B cell (primary cell): ENCODE data around the gene GBX1. TPM values are rescaled to one million over a fixed set of nuclear protein-coding genes. Genes with fewer than 3 reads are reported as not detected.

Experiments used
- ATAC-seq: fragments of 200-7000 bp; cut with Tn5 transposase; one replicate; pipeline ENCODE4 v1.10.0; 2021; ENCODE audit warnings: low read depth, mild to moderate bottlenecking, moderate number of reproducible peaks, moderate library complexity
- CTCF ChIA-PET: fragments of 350-600 bp; sonication (Branson Sonifier 250); formaldehyde crosslinking; loops from one replicate; lab custom pipeline; 2021; ENCODE audit warnings: antibody characterized with exemption, inconsistent platforms; lab: Charles Lee
- POLR2A ChIA-PET: fragments of 350-600 bp; sonication (Branson Sonifier 250); formaldehyde crosslinking; loops from one replicate; lab custom pipeline; 2021; ENCODE audit warnings: antibody characterized with exemption; lab: Charles Lee
- DNase-seq: peaks from one replicate; pipeline ENCODE4 v3.0.0; 2013
- H2AFZ ChIP-seq: 2 replicates; pipeline ENCODE4 v1.6.1; 2012; ENCODE audit warnings: mild to moderate bottlenecking, low read depth, low read length; ENCODE audit not compliant: insufficient read depth, poor library complexity, severe bottlenecking
- H3K27ac ChIP-seq, 2 donors: 1 replicate in 1 of 2; 2 replicates in 1 of 2; pipeline ENCODE4 v1.5.1; 2012 to 2013; ENCODE audit warnings: low read length in 2 of 2, mild to moderate bottlenecking in 2 of 2, moderate library complexity in 1 of 2
- H3K27me3 ChIP-seq, 4 experiments: fragments of 200-600 bp in 1 of 4; sonication (generic) in 1 of 4; replicated peaks in 1 of 4; 1 replicate in 2 of 4; 2 replicates in 2 of 4; pipeline versions ENCODE4 v1.6.1 to v1.7.0; 2013 to 2016; ENCODE audit warnings: low read length in 3 of 4, mild to moderate bottlenecking in 2 of 4, mixed read lengths in 1 of 4, moderate library complexity in 1 of 4; ENCODE audit not compliant: insufficient read depth in 4 of 4, control insufficient read depth in 3 of 4; ENCODE audit errors: control extremely low read depth in 1 of 4
- H3K36me3 ChIP-seq, 2 experiments: replicated peaks in 1 of 2; 1 replicate in 1 of 2; 2 replicates in 1 of 2; pipeline versions ENCODE4 v1.6.1 to v1.7.1; 2013; ENCODE audit warnings: low read length in 1 of 2; ENCODE audit not compliant: insufficient read depth in 2 of 2, control insufficient read depth in 1 of 2; ENCODE audit errors: control extremely low read depth in 1 of 2, extremely low read depth in 1 of 2
- H3K4me1 ChIP-seq, 2 donors: fragments of 200-600 bp in 1 of 2; sonication (generic) in 1 of 2; 1 replicate in 1 of 2; 2 replicates in 1 of 2; pipeline versions ENCODE4 v1.5.1 to v1.6.1; 2013 to 2017; ENCODE audit warnings: low read length in 2 of 2; ENCODE audit not compliant: control insufficient read depth in 2 of 2, insufficient read depth in 2 of 2
- H3K4me2 ChIP-seq: replicated peaks from 2 replicates; pipeline ENCODE3; 2012; ENCODE audit warnings: mild to moderate bottlenecking, low read depth, low read length; ENCODE audit not compliant: poor library complexity, severe bottlenecking
- H3K4me3 ChIP-seq, 5 experiments: fragments of 200-600 bp in 1 of 5; sonication (generic) in 1 of 5; 1 replicate in 3 of 5; 2 replicates in 2 of 5; pipeline versions ENCODE4 v1.5.1 to v1.7.0; 2011 to 2016; ENCODE audit warnings: low read length in 4 of 5, mild to moderate bottlenecking in 4 of 5, low read depth in 2 of 5, control low read depth in 1 of 5, moderate library complexity in 1 of 5; ENCODE audit not compliant: insufficient read depth in 1 of 5; ENCODE audit errors: control extremely low read depth in 1 of 5, extremely low read depth in 1 of 5
- H3K79me2 ChIP-seq: fragments of 200-600 bp; sonication (generic); one replicate; pipeline ENCODE4 v1.6.0; 2016; ENCODE audit warnings: low read length; ENCODE audit not compliant: control insufficient read depth, insufficient read depth
- H3K9ac ChIP-seq: fragments of 200-600 bp; sonication (generic); 2 replicates; pipeline ENCODE4 v1.6.1; 2017; ENCODE audit warnings: mild to moderate bottlenecking, low read length, moderate library complexity
- H3K9me3 ChIP-seq, 3 donors: one replicate each; pipeline versions ENCODE4 v1.6.1 to v1.7.1; 2013; ENCODE audit warnings: low read length in 2 of 3; ENCODE audit not compliant: control insufficient read depth in 2 of 3, insufficient read depth in 1 of 3; ENCODE audit errors: control extremely low read depth in 1 of 3
- H4K20me1 ChIP-seq: 2 replicates; pipeline ENCODE4 v1.6.0; 2012; ENCODE audit warnings: mild to moderate bottlenecking, low read length; ENCODE audit not compliant: insufficient read depth, control insufficient read depth, poor library complexity, severe bottlenecking
- H3K27ac Mint-ChIP-seq: one replicate; pipeline ENCODE4 v1.8.0; 2021; ENCODE audit warnings: mixed read lengths
- H3K27me3 Mint-ChIP-seq: one replicate; pipeline ENCODE4 v1.8.0; 2021; ENCODE audit warnings: mixed read lengths
- H3K4me1 Mint-ChIP-seq: one replicate; pipeline ENCODE4 v1.8.0; 2021; ENCODE audit warnings: mixed read lengths
- H3K4me3 Mint-ChIP-seq: one replicate; pipeline ENCODE4 v1.8.0; 2021; ENCODE audit warnings: mixed read lengths
- H3K9me3 Mint-ChIP-seq: one replicate; pipeline ENCODE4 v1.8.0; 2022; ENCODE audit warnings: mixed read lengths; ENCODE audit not compliant: insufficient read depth
- CTCF ChIP-seq: fragments of 200-600 bp; IDR thresholded peaks from one replicate; pipeline ENCODE4 v1.8.0; 2022; ENCODE audit warnings: antibody characterized with exemption, mild to moderate bottlenecking
- EZH2 ChIP-seq: IDR thresholded peaks from 2 replicates; pipeline ENCODE4 v1.6.1; 2012; ENCODE audit warnings: borderline replicate concordance, low read depth, mild to moderate bottlenecking, moderate library complexity, low read length; ENCODE audit not compliant: insufficient read depth, poor library complexity, severe bottlenecking
- WGBS: methylation state at CpG from one replicate; pipeline ENCODE4 v1.1.5; 2013; ENCODE audit warnings: missing lambda C conversion rate; ENCODE audit not compliant: insufficient coverage; 5-methylcytosine and 5-hydroxymethylcytosine counted together
- intact Hi-C: fragments of 100-400 bp; cut with micrococcal nuclease; formaldehyde crosslinking; loops from one replicate; pipeline ENCODE4 v1.10.0; 2022
- polyA plus RNA-seq: library from polyadenylated mRNA; depleted of rRNA; stranded (reverse); fragments of >200 nt; gene quantifications from 2 replicates; pipeline ENCODE4 v1.2.3, GENCODE V29; 2012
- total RNA-seq, 2 donors: library from RNA; stranded (reverse); fragments of 120-200 nt in 1 of 2; gene quantifications; 1 replicate in 1 of 2; 2 replicates in 1 of 2; pipeline versions ENCODE4 v1.2.3 to v1.2.4, GENCODE V29; 2013 to 2022

Gene GBX1
- total and polyA plus RNA-seq, 2 donors (not counting 1 experiment from before 2014, with no cell fraction given), result not detected

- no peak for TF ChIP-seq CTCF
- TF ChIP-seq EZH2, result no peak
- Histone ChIP-seq H3K79me2 (no peaks in the 10 kb centered on the region), H3K9me3 (no peaks in the 10 kb centered on the region), H2AFZ (no peak overlapping the region), H4K20me1 (no peaks in the 10 kb centered on the region), H3K4me3 (no peak overlapping the region), H3K36me3 (no peaks in the 10 kb centered on the region), H3K9ac (no peak overlapping the region), H3K27ac (no peak overlapping the region), H3K4me2 (no peak overlapping the region), H3K4me1 (no peaks in the 10 kb centered on the region), H3K27me3 (peaks cover 0 to 15% (median 0%) of the 10 kb centered on the region in 4 experiments)
- DNase-seq (no peak), ATAC-seq (no peak)
- peaks cover 18% of the 10 kb centered on the region for H3K27me3 Mint-ChIP-seq
- peaks cover 4% of the 10 kb centered on the region for H3K4me1 Mint-ChIP-seq
- no peak overlapping the region for H3K27ac Mint-ChIP-seq
- no peak overlapping the region for H3K4me3 Mint-ChIP-seq
- ChIA-PET POLR2A (interaction anchor here (0.6 kb wide), 1 partner anchor 17 kb away, joined by 6 read pairs; no protein-coding TSS in a partner anchor), CTCF (interaction anchor here (0.7 kb wide), 1 partner anchor 68 kb away, joined by 3 read pairs; no protein-coding TSS in a partner anchor)
- WGBS, result 97% methylated on average over 18 of the region's 23 CpGs
- intact Hi-C loops, result no loop called here
- no peaks in the 10 kb centered on the region for H3K9me3 Mint-ChIP-seq
These were observed 24.6 kb upstream of the GBX1 start for GRCh38 chr7:151192002-151192539.

GRCh38 chr7:151191544-151191943 is 24.1 kb upstream of the GBX1 start:
- H3K27me3 ChIP-seq, result peaks cover 0 to 15% (median 0%) of the 10 kb centered on the region in 4 experiments
- DNase-seq (no peak), ATAC-seq (no peak)
- H3K4me3 ChIP-seq, result no peak overlapping the region
- intact Hi-C loops, result no loop called here
- H3K9ac ChIP-seq, result no peak overlapping the region
- H3K4me2 ChIP-seq, result no peak overlapping the region
- TF ChIP-seq CTCF (no peak), EZH2 (no peak)
- peaks cover 4% of the 10 kb centered on the region for H3K4me1 Mint-ChIP-seq
- no peaks in the 10 kb centered on the region for H3K79me2 ChIP-seq
- no peak overlapping the region for H3K27ac Mint-ChIP-seq
- no peaks in the 10 kb centered on the region for H3K9me3 Mint-ChIP-seq
- peaks cover 21% of the 10 kb centered on the region for H3K27me3 Mint-ChIP-seq
- no peak overlapping the region for H3K27ac ChIP-seq
- no peak overlapping the region for H3K4me3 Mint-ChIP-seq
- no peaks in the 10 kb centered on the region for H3K36me3 ChIP-seq
- CTCF ChIA-PET, result interaction anchor here (0.7 kb wide), 1 partner anchor 68 kb away, joined by 3 read pairs; no protein-coding TSS in a partner anchor
- no peaks in the 10 kb centered on the region for H3K4me1 ChIP-seq
- POLR2A ChIA-PET, result interaction anchor here (0.6 kb wide), 1 partner anchor 18 kb away, joined by 6 read pairs; no protein-coding TSS in a partner anchor
- no peaks in the 10 kb centered on the region for H3K9me3 ChIP-seq
- 94% methylated on average over 11 of the region's 12 CpGs for WGBS
- H2AFZ ChIP-seq, result no peak overlapping the region
- H4K20me1 ChIP-seq, result no peaks in the 10 kb centered on the region
